Activated T-cell treated with anti-CD3 and anti-CD28 coated beads, Interleukin-2, amount 50 U/mL, for 4 hours (primary cell): ENCODE data around the gene NEAT1. TPM values are rescaled to one million over a fixed set of nuclear protein-coding genes. Genes with fewer than 3 reads are reported as not detected.
"Not testable (repeated sequence)": the region's sequence is repeated elsewhere in the genome, so short reads cannot be mapped to it uniquely, and the experiment has no call there.

Experiments used
- ATAC-seq, 2 donors: fragments of 200-7000 bp; cut with Tn5 transposase; one replicate each; pipeline ENCODE4 v1.10.0; 2021
- DNase-seq: peaks from one replicate; pipeline ENCODE4 v3.0.0-alpha.2; 2020
- H3K27me3 Mint-ChIP-seq: one replicate; pipeline ENCODE4 v1.8.0; 2021; ENCODE audit warnings: low read depth, mixed read lengths
- H3K36me3 Mint-ChIP-seq: one replicate; pipeline ENCODE4 v1.8.0; 2022; ENCODE audit warnings: mixed read lengths; ENCODE audit not compliant: insufficient read depth
- H3K4me1 Mint-ChIP-seq: one replicate; pipeline ENCODE4 v1.8.0; 2021; ENCODE audit warnings: low read depth, mixed read lengths
- H3K4me3 Mint-ChIP-seq: one replicate; pipeline ENCODE4 v1.8.0; 2021; ENCODE audit warnings: mild to moderate bottlenecking, moderate library complexity, mixed read lengths
- H3K9me3 Mint-ChIP-seq: one replicate; pipeline ENCODE4 v1.8.0; 2021; ENCODE audit warnings: mixed read lengths
- total RNA-seq, 3 donors: library from RNA; stranded (reverse); gene quantifications; one replicate each; pipeline ENCODE4 v1.2.1, GENCODE V29; 2021

The NEAT1 gene
- total RNA-seq, 3 donors from 2014 or later: 95.5 to 136 (median 123) TPM

- not testable (repeated sequence) for H3K4me3 Mint-ChIP-seq, ATAC-seq
- peaks cover 30% of the 10 kb centered on the region for H3K4me1 Mint-ChIP-seq
These were observed 28.7 kb downstream of the NEAT1 start for GRCh38 chr11:65451301-65451700.

GRCh38 chr11:65452259-65452658 is 29.7 kb downstream of the NEAT1 start:
- H3K4me3 Mint-ChIP-seq, H3K9me3 Mint-ChIP-seq, ATAC-seq, H3K27me3 Mint-ChIP-seq, DNase-seq, H3K36me3 Mint-ChIP-seq: not testable (repeated sequence)
- H3K4me1 Mint-ChIP-seq: peaks cover 32% of the 10 kb centered on the region

More at GRCh38 chr11:65451301-65451700, 28.7 kb downstream of the NEAT1 start:
- not testable (repeated sequence) for H3K27me3 Mint-ChIP-seq, H3K36me3 Mint-ChIP-seq, DNase-seq, H3K9me3 Mint-ChIP-seq

- ATAC-seq (peak in 1 of 2 donors; percentile 49), DNase-seq (no peak)
- peak overlapping the region; percentile 42 for H3K4me3 Mint-ChIP-seq
- peaks cover 33% of the 10 kb centered on the region for H3K4me1 Mint-ChIP-seq
- H3K9me3 Mint-ChIP-seq: no peaks in the 10 kb centered on the region
- no peaks in the 10 kb centered on the region for H3K36me3 Mint-ChIP-seq
- no peaks in the 10 kb centered on the region for H3K27me3 Mint-ChIP-seq
These were observed 30.4 kb downstream of the NEAT1 start for GRCh38 chr11:65452806-65453490.

- Mint-ChIP-seq H3K4me3 (peak overlapping the region; percentile 90), H3K27me3 (no peaks in the 10 kb centered on the region), H3K36me3 (no peaks in the 10 kb centered on the region), H3K9me3 (no peaks in the 10 kb centered on the region), H3K4me1 (peaks cover 28% of the 10 kb centered on the region)
- ATAC-seq (no peak), DNase-seq (no peak)
These were observed 31.7 kb downstream of the NEAT1 start for GRCh38 chr11:65454311-65454695.

- ATAC-seq: peak; percentile 92 to 95
- peak; percentile 75 for DNase-seq
- Mint-ChIP-seq H3K4me1 (peaks cover 28% of the 10 kb centered on the region), H3K36me3 (no peaks in the 10 kb centered on the region), H3K9me3 (no peaks in the 10 kb centered on the region), H3K4me3 (peak overlapping the region; percentile 90), H3K27me3 (no peaks in the 10 kb centered on the region)
These were observed 32.3 kb downstream of the NEAT1 start for GRCh38 chr11:65454696-65455456.

- no peaks in the 10 kb centered on the region for H3K9me3 Mint-ChIP-seq
- H3K4me1 Mint-ChIP-seq: peaks cover 28% of the 10 kb centered on the region
- peak overlapping the region; percentile 34 for H3K4me3 Mint-ChIP-seq
- DNase-seq: no peak
- no peaks in the 10 kb centered on the region for H3K27me3 Mint-ChIP-seq
- ATAC-seq: no peak
- no peaks in the 10 kb centered on the region for H3K36me3 Mint-ChIP-seq
These were observed 33.8 kb downstream of the NEAT1 start for GRCh38 chr11:65456418-65456817.

GRCh38 chr11:65459552-65459951 is 37.0 kb downstream of the NEAT1 start:
- H3K4me3 Mint-ChIP-seq: no peak overlapping the region
- H3K4me1 Mint-ChIP-seq: peaks cover 17% of the 10 kb centered on the region
- DNase-seq (no peak), ATAC-seq (no peak)
- no peaks in the 10 kb centered on the region for H3K9me3 Mint-ChIP-seq
- H3K36me3 Mint-ChIP-seq: no peaks in the 10 kb centered on the region
- H3K27me3 Mint-ChIP-seq: no peaks in the 10 kb centered on the region

GRCh38 chr11:65465471-65465870 is 42.9 kb downstream of the NEAT1 start:
- not testable (repeated sequence) for DNase-seq, ATAC-seq, H3K9me3 Mint-ChIP-seq, H3K36me3 Mint-ChIP-seq, H3K4me3 Mint-ChIP-seq, H3K27me3 Mint-ChIP-seq, H3K4me1 Mint-ChIP-seq

- H3K4me1 Mint-ChIP-seq: peaks cover 24% of the 10 kb centered on the region
- ATAC-seq, H3K9me3 Mint-ChIP-seq, H3K27me3 Mint-ChIP-seq, DNase-seq, H3K4me3 Mint-ChIP-seq, H3K36me3 Mint-ChIP-seq: not testable (repeated sequence)
These were observed 44.7 kb downstream of the NEAT1 start for GRCh38 chr11:65467306-65467705.

- DNase-seq (peak; percentile 50), ATAC-seq (peak in 1 of 2 donors; percentile 9)
- Mint-ChIP-seq H3K36me3 (no peaks in the 10 kb centered on the region), H3K27me3 (no peaks in the 10 kb centered on the region), H3K9me3 (no peaks in the 10 kb centered on the region), H3K4me3 (no peak overlapping the region), H3K4me1 (peaks cover 27% of the 10 kb centered on the region)
These were observed 46.3 kb downstream of the NEAT1 start for GRCh38 chr11:65468874-65469333.

- DNase-seq (no peak), ATAC-seq (no peak)
- Mint-ChIP-seq H3K9me3 (no peaks in the 10 kb centered on the region), H3K36me3 (no peaks in the 10 kb centered on the region), H3K27me3 (no peaks in the 10 kb centered on the region), H3K4me3 (no peak overlapping the region), H3K4me1 (peaks cover 32% of the 10 kb centered on the region)
These were observed 47.9 kb downstream of the NEAT1 start for GRCh38 chr11:65470433-65471049.

- Mint-ChIP-seq H3K4me1 (peaks cover 37% of the 10 kb centered on the region), H3K9me3 (no peaks in the 10 kb centered on the region), H3K4me3 (no peak overlapping the region), H3K36me3 (no peaks in the 10 kb centered on the region), H3K27me3 (no peaks in the 10 kb centered on the region)
- DNase-seq (no peak), ATAC-seq (peak in 1 of 2 donors; percentile 3)
These were observed 48.9 kb downstream of the NEAT1 start for GRCh38 chr11:65471447-65471891.

- H3K27me3 Mint-ChIP-seq, H3K9me3 Mint-ChIP-seq, DNase-seq, H3K36me3 Mint-ChIP-seq, ATAC-seq: not testable (repeated sequence)
- Mint-ChIP-seq H3K4me3 (peak overlapping the region; percentile 65), H3K4me1 (peaks cover 38% of the 10 kb centered on the region)
These were observed 50.1 kb downstream of the NEAT1 start for GRCh38 chr11:65472588-65473277.

- H3K36me3 Mint-ChIP-seq: no peaks in the 10 kb centered on the region
- DNase-seq: no peak
These were observed 50.8 kb downstream of the NEAT1 start for GRCh38 chr11:65473278-65473860.

More at GRCh38 chr11:65473278-65473860, 50.8 kb downstream of the NEAT1 start:
- H3K9me3 Mint-ChIP-seq: no peaks in the 10 kb centered on the region
- H3K4me3 Mint-ChIP-seq: no peak overlapping the region
- peaks cover 35% of the 10 kb centered on the region for H3K4me1 Mint-ChIP-seq
- no peaks in the 10 kb centered on the region for H3K27me3 Mint-ChIP-seq
- ATAC-seq: no peak
